K562 (cell line): Measurements from ENCODE around the gene ZSCAN2. TPM values are rescaled to one million over a fixed set of nuclear protein-coding genes. Genes with fewer than 3 reads are reported as not detected.

Experiments
- BACH1 ChIP-seq: fragments of 200-800 bp; sonication (Bioruptor generic); IDR thresholded peaks from 2 replicates; pipeline ENCODE4 v1.6.1; 2016; ENCODE audit warnings: missing genetic modification characterization, missing compliant biosample characterization
- FOXP1 ChIP-seq: sonication (generic); formaldehyde crosslinking; IDR thresholded peaks from 2 replicates; pipeline ENCODE4 v1.8.0; 2022; ENCODE audit warnings: mild to moderate bottlenecking, missing genetic modification reagents
- HLTF ChIP-seq: fragments of 450-650 bp; IDR thresholded peaks from 2 replicates; pipeline ENCODE4 v1.6.1; 2016
- HNRNPLL ChIP-seq: fragments of 200-400 bp; formaldehyde crosslinking; IDR thresholded peaks from 2 replicates; pipeline ENCODE4 v1.6.1; 2017; ENCODE audit warnings: low read length, low read depth, mild to moderate bottlenecking; ENCODE audit not compliant: poor library complexity, severe bottlenecking
- KAT7 ChIP-seq: sonication (generic); formaldehyde crosslinking; IDR thresholded peaks from 2 replicates; pipeline ENCODE4 v1.8.0; 2022; ENCODE audit warnings: missing genetic modification reagents, mild to moderate bottlenecking, borderline replicate concordance
- KLF6 ChIP-seq: fragments of 250-450 bp; sonication (Bioruptor Pico); IDR thresholded peaks from 2 replicates; pipeline ENCODE4 v1.4.0; 2020; ENCODE audit warnings: mild to moderate bottlenecking, moderate library complexity, borderline replicate concordance
- MBD1 ChIP-seq: fragments of 250-450 bp; sonication (Bioruptor Pico); IDR thresholded peaks from 2 replicates; pipeline ENCODE4 v1.8.0; 2022; ENCODE audit warnings: inconsistent platforms
- MCM2 ChIP-seq: fragments of 450-650 bp; IDR thresholded peaks from 2 replicates; pipeline ENCODE4 v1.6.1; 2017; ENCODE audit warnings: low read depth, mild to moderate bottlenecking
- MITF ChIP-seq: IDR thresholded peaks from 2 replicates; pipeline ENCODE4 v1.6.1; 2014; ENCODE audit warnings: antibody characterized with exemption
- NCOA1 ChIP-seq: fragments of 450-650 bp; IDR thresholded peaks from 2 replicates; pipeline ENCODE4 v1.6.1; 2016; ENCODE audit warnings: low read depth
- NEUROD1 ChIP-seq: fragments of 150-350 bp; IDR thresholded peaks from 2 replicates; pipeline ENCODE4 v1.6.1; 2014; ENCODE audit warnings: borderline replicate concordance, low read length, low read depth; ENCODE audit not compliant: partially characterized antibody
- NR3C1 ChIP-seq: sonication (generic); formaldehyde crosslinking; IDR thresholded peaks from 2 replicates; pipeline ENCODE4 v1.8.1; 2022; ENCODE audit warnings: missing genetic modification reagents
- RREB1 ChIP-seq: fragments of 250-450 bp; sonication (Bioruptor Pico); IDR thresholded peaks from 2 replicates; pipeline ENCODE4 v1.4.0; 2020
- SMARCA5 ChIP-seq: fragments of 450-650 bp; IDR thresholded peaks from 2 replicates; pipeline ENCODE4 v1.6.1; 2016
- SOX6 ChIP-seq: fragments of 450-650 bp; IDR thresholded peaks from 2 replicates; pipeline ENCODE4 v1.6.1; 2014; ENCODE audit warnings: mild to moderate bottlenecking
- ZNF395 ChIP-seq: fragments of 200-800 bp; sonication (Bioruptor generic); IDR thresholded peaks from 2 replicates; pipeline ENCODE4 v1.6.1; 2017; ENCODE audit warnings: missing genetic modification characterization, missing compliant biosample characterization
- ZNF785 ChIP-seq: fragments of 250-450 bp; sonication (Bioruptor Pico); IDR thresholded peaks from 2 replicates; pipeline ENCODE4 v1.4.0; 2020; ENCODE audit warnings: mild to moderate bottlenecking
- ZNF830 ChIP-seq: fragments of 250-450 bp; sonication (Bioruptor Pico); IDR thresholded peaks from 2 replicates; pipeline ENCODE4 v1.5.0; 2021; ENCODE audit warnings: mild to moderate bottlenecking
- polyA plus RNA-seq, 8 experiments: library from polyadenylated mRNA; depleted of rRNA in 4 of 8; stranded (reverse) in 5 of 8; unstranded in 3 of 8; fragments of >200 nt; fragmentation: Nextera tagmentation in 2 of 8; fragmentation: Illumina TruSeq in 1 of 8; extraction: Ambion mirVana in 2 of 8; extraction: Trizol in 1 of 8; gene quantifications; 2 replicates each; pipeline versions ENCODE4 v1.2.1 to v1.2.3, GENCODE V29; 2011 to 2014; ENCODE audit warnings: inconsistent platforms in 1 of 8, missing spikeins in 1 of 8
- total RNA-seq, 7 experiments: library from RNA; depleted of rRNA in 6 of 7; stranded (reverse); fragments of >200 nt in 6 of 7; fragmentation: Illumina TruSeq in 2 of 7; extraction: Trizol in 2 of 7; gene quantifications; 2 replicates each; pipeline versions ENCODE4 v1.2.1 to v1.2.3, GENCODE V29; 2011 to 2021; ENCODE audit warnings: low replicate concordance in 1 of 7

ZSCAN2 gene
- total and polyA plus RNA-seq, 9 of the 15 experiments (the other 6 are each of a cell fraction or from before 2014, with no cell fraction given) = 1.7 to 14.2 (median 6.6) TPM

- no peak for TF ChIP-seq KLF6
- no peak for TF ChIP-seq NEUROD1
- no peak for TF ChIP-seq ZNF785 (CRISPR knock-in tag)
- TF ChIP-seq SOX6 = no peak; the same call in 1 of the 2 replicates
- TF ChIP-seq KAT7 (CRISPR knock-in tag) = peak; percentile 63; the same call in 1 of the 2 replicates
- TF ChIP-seq RREB1 (CRISPR knock-in tag) = 0 out of 2 replicates have a peak, but pooled peaks have one; percentile 67
- 0 out of 2 replicates have a peak, but pooled peaks have one; percentile 17 for TF ChIP-seq FOXP1
- no peak for TF ChIP-seq NCOA1
- TF ChIP-seq SMARCA5 = no peak
- TF ChIP-seq NR3C1 = no peak
- TF ChIP-seq HNRNPLL = peak; percentile 89
- no peak for TF ChIP-seq HLTF
- TF ChIP-seq MCM2 = no peak
- TF ChIP-seq MITF = no peak
- TF ChIP-seq ZNF395 (CRISPR knock-in tag) = no peak
- no peak for TF ChIP-seq BACH1 (tag)
- TF ChIP-seq ZNF830 (CRISPR knock-in tag) = no peak
- no peak for TF ChIP-seq MBD1
These were observed 32.8 kb downstream of the ZSCAN2 start (continued) for GRCh38 chr15:84633311-84634227.
